OCI-LY3 (cell line): Measurements from ENCODE around the gene ZNF143.

Experiments used
- H2AFZ ChIP-seq: fragments of 200-600, 300-600 bp; shearing (Covaris generic); 2 replicates; pipeline ENCODE4 v1.6.0; 2014; ENCODE audit warnings: antibody characterized with exemption, low read depth, low read length
- H3K27ac ChIP-seq: fragments of 200-600, 300-600 bp; sonication (generic); 2 replicates; pipeline ENCODE4 v1.5.1; 2014; ENCODE audit warnings: mild to moderate bottlenecking, low read length, moderate library complexity, mixed read lengths
- H3K27me3 ChIP-seq: fragments of 200-600, 300-600 bp; sonication (generic); 2 replicates; pipeline ENCODE4 v1.6.1; 2014; ENCODE audit warnings: low read depth, low read length, mixed read lengths
- H3K36me3 ChIP-seq: fragments of 200-600, 300-600 bp; sonication (generic); replicated peaks from 2 replicates; pipeline ENCODE3; 2014; ENCODE audit warnings: low read depth, low read length, mixed read lengths
- H3K4me1 ChIP-seq: fragments of 300-600, 200-600 bp; sonication (generic); 2 replicates; pipeline ENCODE4 v1.6.1; 2014; ENCODE audit warnings: low read length, mixed read lengths
- H3K4me2 ChIP-seq: fragments of 200-600, 300-600 bp; sonication (generic); 2 replicates; pipeline ENCODE4 v1.6.1; 2014; ENCODE audit warnings: low read length, mixed read lengths
- H3K4me3 ChIP-seq: fragments of 300-600, 200-600 bp; sonication (generic); 2 replicates; pipeline ENCODE4 v1.5.1; 2014; ENCODE audit warnings: antibody characterized with exemption, mild to moderate bottlenecking, low read length, moderate library complexity
- H3K79me2 ChIP-seq: fragments of 300-600, 200-600 bp; shearing (Covaris generic); 2 replicates; pipeline ENCODE4 v1.6.1; 2014; ENCODE audit warnings: mild to moderate bottlenecking, low read length, mixed read lengths
- H3K9ac ChIP-seq: fragments of 300-600, 200-600 bp; shearing (Covaris generic); 2 replicates; pipeline ENCODE4 v1.6.0; 2014; ENCODE audit warnings: mild to moderate bottlenecking, low read length, moderate library complexity
- H3K9me3 ChIP-seq: fragments of 200-600, 300-600 bp; shearing (Covaris generic); 2 replicates; pipeline ENCODE4 v1.6.1; 2014; ENCODE audit warnings: low read length, mixed read lengths; ENCODE audit not compliant: insufficient read depth
- H4K20me1 ChIP-seq: fragments of 200-600, 300-600 bp; sonication (generic); 2 replicates; pipeline ENCODE4 v1.6.1; 2016; ENCODE audit warnings: low read length, mixed read lengths; ENCODE audit not compliant: insufficient read depth
- EZH2phosphoT487 ChIP-seq: fragments of 200-600 bp; shearing (Covaris generic); IDR thresholded peaks from 2 replicates; pipeline ENCODE4 v1.6.1; 2018; ENCODE audit warnings: antibody characterized with exemption, mixed run types, low read depth
- TF ChIP-seq, protein P1 (sequence below): fragments of 200-600, 300-600 bp; sonication (generic); IDR thresholded peaks from 2 replicates; pipeline ENCODE4 v1.5.1; 2014; ENCODE audit warnings: antibody characterized with exemption, low read length, low read depth

Gene ZNF143

DNA sequence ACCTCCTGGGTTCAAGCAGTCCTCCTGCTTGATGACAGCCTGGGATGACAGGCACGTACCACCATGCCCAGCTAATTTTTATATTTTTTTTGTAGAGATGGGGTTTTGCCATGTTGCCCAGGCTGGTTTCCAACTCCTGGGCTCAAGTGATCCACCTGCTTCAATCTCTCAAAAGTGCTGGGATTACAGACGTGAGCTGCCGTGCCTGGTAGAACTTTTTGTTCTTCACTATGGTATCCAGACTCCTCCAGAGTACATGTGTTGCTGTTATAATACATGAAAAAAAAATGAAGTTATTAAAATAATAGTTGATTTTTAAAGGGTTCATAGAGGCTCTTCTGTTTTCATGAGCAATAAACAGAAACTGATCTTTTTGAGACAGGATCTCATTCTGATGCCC, 29.6 kb downstream of the ZNF143 start:
- no peak overlapping the region for H3K4me2 ChIP-seq
- H3K36me3 ChIP-seq: peaks cover 9% of the 10 kb centered on the region
- no peaks in the 10 kb centered on the region for H3K9me3 ChIP-seq

DNA sequence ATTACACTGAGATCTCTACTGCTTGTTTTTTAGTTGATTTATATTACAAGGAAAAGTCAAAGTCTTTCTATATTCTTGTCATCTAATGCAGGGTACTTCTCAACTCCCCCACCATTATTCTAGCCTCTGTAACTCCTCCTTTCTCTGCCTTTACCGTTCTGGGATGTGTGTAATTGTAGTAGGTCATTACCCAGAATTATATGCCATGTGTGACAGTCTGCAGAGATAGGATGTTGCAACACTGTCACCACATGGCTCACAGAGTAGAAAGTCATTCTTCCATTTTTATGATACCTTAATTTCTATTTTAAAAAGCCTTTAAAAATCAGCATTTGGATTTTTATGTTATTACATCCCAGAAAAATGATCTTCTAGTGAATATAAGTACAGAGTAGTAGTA, 32.7 kb downstream of the ZNF143 start:
- TF ChIP-seq, protein P1, sequence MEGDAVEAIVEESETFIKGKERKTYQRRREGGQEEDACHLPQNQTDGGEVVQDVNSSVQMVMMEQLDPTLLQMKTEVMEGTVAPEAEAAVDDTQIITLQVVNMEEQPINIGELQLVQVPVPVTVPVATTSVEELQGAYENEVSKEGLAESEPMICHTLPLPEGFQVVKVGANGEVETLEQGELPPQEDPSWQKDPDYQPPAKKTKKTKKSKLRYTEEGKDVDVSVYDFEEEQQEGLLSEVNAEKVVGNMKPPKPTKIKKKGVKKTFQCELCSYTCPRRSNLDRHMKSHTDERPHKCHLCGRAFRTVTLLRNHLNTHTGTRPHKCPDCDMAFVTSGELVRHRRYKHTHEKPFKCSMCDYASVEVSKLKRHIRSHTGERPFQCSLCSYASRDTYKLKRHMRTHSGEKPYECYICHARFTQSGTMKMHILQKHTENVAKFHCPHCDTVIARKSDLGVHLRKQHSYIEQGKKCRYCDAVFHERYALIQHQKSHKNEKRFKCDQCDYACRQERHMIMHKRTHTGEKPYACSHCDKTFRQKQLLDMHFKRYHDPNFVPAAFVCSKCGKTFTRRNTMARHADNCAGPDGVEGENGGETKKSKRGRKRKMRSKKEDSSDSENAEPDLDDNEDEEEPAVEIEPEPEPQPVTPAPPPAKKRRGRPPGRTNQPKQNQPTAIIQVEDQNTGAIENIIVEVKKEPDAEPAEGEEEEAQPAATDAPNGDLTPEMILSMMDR: no peak
- no peak for TF ChIP-seq EZH2phosphoT487
- Histone ChIP-seq H2AFZ (no peak overlapping the region), H3K9me3 (no peaks in the 10 kb centered on the region), H3K27me3 (no peaks in the 10 kb centered on the region), H3K27ac (no peak overlapping the region), H3K4me3 (no peak overlapping the region), H3K4me1 (no peaks in the 10 kb centered on the region), H3K36me3 (peaks cover 8% of the 10 kb centered on the region), H3K9ac (no peak overlapping the region), H3K4me2 (no peak overlapping the region), H4K20me1 (no peaks in the 10 kb centered on the region), H3K79me2 (no peaks in the 10 kb centered on the region)

More for the DNA sequence above, 29.6 kb downstream of the ZNF143 start:
- no peak overlapping the region for H3K9ac ChIP-seq
- no peaks in the 10 kb centered on the region for H3K79me2 ChIP-seq
- H3K4me1 ChIP-seq: no peaks in the 10 kb centered on the region
- TF ChIP-seq, protein P1: no peak
- TF ChIP-seq EZH2phosphoT487: no peak
- no peaks in the 10 kb centered on the region for H4K20me1 ChIP-seq
- no peak overlapping the region for H2AFZ ChIP-seq
- no peak overlapping the region for H3K4me3 ChIP-seq
- no peak overlapping the region for H3K27ac ChIP-seq
- no peaks in the 10 kb centered on the region for H3K27me3 ChIP-seq

DNA sequence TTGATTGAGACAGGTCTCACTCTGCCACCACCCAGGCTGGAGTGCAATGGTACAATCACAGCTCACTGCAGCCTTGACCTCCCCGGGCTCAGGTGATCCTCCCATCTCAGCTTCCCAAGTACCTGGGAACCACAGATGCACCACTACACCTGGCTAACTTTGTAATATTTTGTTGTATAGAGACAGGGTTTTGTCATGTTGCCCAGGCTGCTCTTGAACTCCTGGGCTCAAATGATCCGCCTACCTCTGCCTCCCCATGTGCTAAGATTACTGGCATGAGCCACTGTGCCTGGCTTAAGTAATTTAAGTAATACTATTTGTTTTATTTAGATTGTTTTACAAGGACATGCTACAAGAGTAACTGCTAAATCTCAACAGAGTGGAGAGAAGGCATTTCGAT, 33.5 kb downstream of the ZNF143 start:
- H3K9ac ChIP-seq: no peak overlapping the region
- no peak overlapping the region for H3K4me3 ChIP-seq
- TF ChIP-seq EZH2phosphoT487: no peak
- TF ChIP-seq, protein P1: no peak
- H3K27ac ChIP-seq: no peak overlapping the region
- no peaks in the 10 kb centered on the region for H3K27me3 ChIP-seq
- H4K20me1 ChIP-seq: no peaks in the 10 kb centered on the region
- no peaks in the 10 kb centered on the region for H3K79me2 ChIP-seq
- H3K36me3 ChIP-seq: peaks cover 8% of the 10 kb centered on the region
- H3K4me2 ChIP-seq: no peak overlapping the region
- no peaks in the 10 kb centered on the region for H3K9me3 ChIP-seq
- no peak overlapping the region for H2AFZ ChIP-seq
- no peaks in the 10 kb centered on the region for H3K4me1 ChIP-seq

DNA sequence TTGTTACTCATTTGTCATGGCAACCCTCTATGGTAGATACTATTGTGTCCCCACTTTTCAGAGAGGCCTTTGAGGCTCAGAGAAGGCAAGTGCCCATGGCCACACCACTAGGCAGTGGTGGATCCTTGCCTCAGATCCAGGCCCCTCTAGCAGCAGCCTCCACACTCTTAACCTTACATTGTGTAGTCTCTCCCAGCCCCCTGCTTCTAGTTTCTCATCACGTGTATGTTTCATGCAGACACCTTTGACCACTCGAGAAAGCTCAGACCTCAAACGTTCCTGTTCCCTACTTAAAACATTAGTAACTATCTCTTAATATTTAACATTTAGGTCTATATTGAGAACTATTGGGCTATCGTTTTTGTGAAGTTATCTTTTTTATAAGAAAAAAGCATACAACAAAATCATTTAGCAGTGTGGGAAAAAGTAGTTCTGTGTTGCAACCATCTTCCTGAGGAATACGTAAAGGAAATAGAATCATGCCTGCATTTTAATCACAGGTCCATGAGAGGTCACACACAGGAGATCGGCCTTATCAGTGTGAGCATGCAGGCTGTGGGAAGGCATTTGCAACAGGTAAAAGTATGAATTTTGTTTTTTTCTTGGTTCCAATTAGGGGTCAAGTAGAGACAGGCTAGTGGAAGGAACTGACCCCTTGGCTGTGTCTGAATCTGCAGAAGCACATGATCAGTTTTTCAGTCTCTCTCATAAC, 35.1 kb downstream of the ZNF143 start:
- Histone ChIP-seq H3K9ac (no peak overlapping the region), H3K27me3 (no peaks in the 10 kb centered on the region), H3K79me2 (no peaks in the 10 kb centered on the region), H3K9me3 (no peaks in the 10 kb centered on the region), H2AFZ (no peak overlapping the region), H3K4me2 (no peak overlapping the region), H3K27ac (no peak overlapping the region), H4K20me1 (no peaks in the 10 kb centered on the region), H3K4me1 (no peaks in the 10 kb centered on the region), H3K4me3 (no peak overlapping the region), H3K36me3 (peaks cover 8% of the 10 kb centered on the region)
- no peak for TF ChIP-seq EZH2phosphoT487
- TF ChIP-seq, protein P1: no peak
